Measurements from ENCODE around the gene DDX4. TPM values are rescaled to one million over a fixed set of nuclear protein-coding genes. Genes with fewer than 3 reads are reported as not detected.

Gene DDX4
- total RNA-seq, 1 donor, result under 0.01 TPM

DNA sequence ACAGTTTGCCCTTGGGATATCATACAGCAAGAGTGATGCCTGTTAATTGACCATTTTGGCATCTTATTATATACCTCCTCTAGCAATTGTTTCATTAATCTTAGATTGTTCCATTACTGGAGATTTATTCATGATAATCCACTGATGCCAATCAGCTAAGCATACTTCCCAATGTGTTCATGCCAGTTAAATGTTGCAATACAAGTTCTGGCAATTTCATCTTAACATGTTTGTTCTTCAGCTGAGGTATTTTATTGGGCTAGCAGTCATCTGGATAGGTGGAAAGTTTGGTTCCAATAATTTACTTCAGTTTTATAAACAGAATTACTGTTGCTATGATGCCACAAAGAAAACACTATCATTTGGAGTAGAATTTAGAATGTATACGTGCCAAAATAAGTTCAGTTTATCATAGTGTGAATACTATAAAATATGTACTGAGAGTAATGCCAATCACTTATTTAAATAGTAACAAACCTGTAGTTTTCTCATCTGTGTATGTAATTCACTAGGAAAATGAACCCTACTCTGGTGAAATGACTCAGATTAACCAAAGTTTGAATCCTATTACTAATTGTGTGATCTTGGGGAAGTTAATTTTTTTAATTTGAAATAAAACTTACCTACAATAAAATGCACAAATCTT lies 85.4 kb downstream of the DDX4 start:
- Histone ChIP-seq H3K4me3 (ENCODE audit: insufficient read depth, low read length) (no peak overlapping the region), H3K4me2 (ENCODE audit: insufficient read depth, low read length) (no peak overlapping the region), H3K27ac (ENCODE audit: low read depth, low read length) (no peak overlapping the region), H3K27me3 (ENCODE audit: insufficient read depth, low read length) (peaks cover 46% of the 10 kb centered on the region), H3K4me1 (ENCODE audit: insufficient read depth, low read length) (peaks cover 2% of the 10 kb centered on the region), H4K20me1 (ENCODE audit: insufficient read depth, low read length) (no peaks in the 10 kb centered on the region), H2AFZ (ENCODE audit: low read length) (no peak overlapping the region), H3K9me3 (ENCODE audit: low read depth, low read length) (no peaks in the 10 kb centered on the region), H3K36me3 (ENCODE audit: insufficient read depth, low read length) (no peaks in the 10 kb centered on the region), H3K79me2 (ENCODE audit: insufficient read depth, low read length) (no peaks in the 10 kb centered on the region)
- TF ChIP-seq, protein P1, sequence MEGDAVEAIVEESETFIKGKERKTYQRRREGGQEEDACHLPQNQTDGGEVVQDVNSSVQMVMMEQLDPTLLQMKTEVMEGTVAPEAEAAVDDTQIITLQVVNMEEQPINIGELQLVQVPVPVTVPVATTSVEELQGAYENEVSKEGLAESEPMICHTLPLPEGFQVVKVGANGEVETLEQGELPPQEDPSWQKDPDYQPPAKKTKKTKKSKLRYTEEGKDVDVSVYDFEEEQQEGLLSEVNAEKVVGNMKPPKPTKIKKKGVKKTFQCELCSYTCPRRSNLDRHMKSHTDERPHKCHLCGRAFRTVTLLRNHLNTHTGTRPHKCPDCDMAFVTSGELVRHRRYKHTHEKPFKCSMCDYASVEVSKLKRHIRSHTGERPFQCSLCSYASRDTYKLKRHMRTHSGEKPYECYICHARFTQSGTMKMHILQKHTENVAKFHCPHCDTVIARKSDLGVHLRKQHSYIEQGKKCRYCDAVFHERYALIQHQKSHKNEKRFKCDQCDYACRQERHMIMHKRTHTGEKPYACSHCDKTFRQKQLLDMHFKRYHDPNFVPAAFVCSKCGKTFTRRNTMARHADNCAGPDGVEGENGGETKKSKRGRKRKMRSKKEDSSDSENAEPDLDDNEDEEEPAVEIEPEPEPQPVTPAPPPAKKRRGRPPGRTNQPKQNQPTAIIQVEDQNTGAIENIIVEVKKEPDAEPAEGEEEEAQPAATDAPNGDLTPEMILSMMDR (IDR thresholded peaks at IDR 0.05; ENCODE audit: extremely low read depth, low read depth, low read length), result no peak
- DNase-seq (ENCODE audit: insufficient read length, low spot score, missing footprints), result no peak

DNA sequence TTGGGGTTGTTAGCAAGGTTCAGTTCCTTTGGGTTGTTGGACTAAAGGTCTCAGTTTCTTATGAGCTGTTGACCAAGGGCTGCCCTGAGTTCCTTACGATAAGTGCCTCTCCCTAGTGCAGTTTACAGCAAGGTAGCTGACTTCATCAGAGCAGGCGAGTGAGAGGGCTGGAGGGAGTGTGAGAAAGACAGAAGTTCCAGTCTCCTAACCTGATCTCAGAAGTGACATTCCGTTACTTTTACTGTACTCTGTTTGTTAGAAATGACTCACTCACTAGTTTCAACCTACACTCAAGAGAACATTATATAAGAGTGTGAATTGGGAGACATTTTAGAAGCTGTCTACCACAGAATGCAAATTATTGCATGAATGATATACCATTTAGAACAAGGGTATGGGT lies 92.1 kb downstream of the DDX4 start:
- Histone ChIP-seq H3K36me3 (ENCODE audit: insufficient read depth, low read length) (no peaks in the 10 kb centered on the region), H2AFZ (ENCODE audit: low read length) (no peak overlapping the region), H4K20me1 (ENCODE audit: insufficient read depth, low read length) (no peaks in the 10 kb centered on the region), H3K4me3 (ENCODE audit: insufficient read depth, low read length) (no peak overlapping the region), H3K4me1 (ENCODE audit: insufficient read depth, low read length) (no peaks in the 10 kb centered on the region), H3K9me3 (ENCODE audit: low read depth, low read length) (no peaks in the 10 kb centered on the region), H3K27me3 (ENCODE audit: insufficient read depth, low read length) (peaks cover 9% of the 10 kb centered on the region), H3K4me2 (ENCODE audit: insufficient read depth, low read length) (no peak overlapping the region), H3K27ac (ENCODE audit: low read depth, low read length) (no peak overlapping the region), H3K79me2 (ENCODE audit: insufficient read depth, low read length) (no peaks in the 10 kb centered on the region)
- TF ChIP-seq, protein P1 (IDR thresholded peaks at IDR 0.05; ENCODE audit: extremely low read depth, low read depth, low read length), result no peak
- DNase-seq (ENCODE audit: insufficient read length, low spot score, missing footprints), result no peak

DNA sequence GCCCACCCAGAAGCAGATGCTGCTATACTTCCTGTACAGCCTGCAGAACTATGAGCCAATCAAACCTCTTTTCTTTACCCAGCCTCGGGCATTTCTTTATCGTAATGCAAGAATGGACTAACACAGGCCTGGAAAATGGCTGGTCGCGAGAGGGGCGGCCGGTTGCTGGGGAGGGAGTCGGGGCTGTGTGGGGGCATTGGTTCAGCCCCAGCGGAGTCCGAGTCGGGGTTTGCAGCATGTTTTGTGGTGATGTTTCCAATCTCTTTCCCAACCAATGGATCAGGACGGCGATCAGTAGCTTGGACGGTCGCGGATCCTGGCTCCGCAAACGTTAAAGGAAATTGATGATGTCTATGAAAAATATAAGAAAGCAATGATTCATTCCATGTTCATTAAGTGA lies 94.6 kb downstream of the DDX4 start:
- peaks cover 5% of the 10 kb centered on the region for H3K27me3 ChIP-seq (ENCODE audit: insufficient read depth, low read length)
- no peaks in the 10 kb centered on the region for H4K20me1 ChIP-seq (ENCODE audit: insufficient read depth, low read length)
- DNase-seq (ENCODE audit: insufficient read length, low spot score, missing footprints), result no peak
- TF ChIP-seq, protein P1 (IDR thresholded peaks at IDR 0.05; ENCODE audit: extremely low read depth, low read depth, low read length), result no peak
- H3K27ac ChIP-seq (ENCODE audit: low read depth, low read length), result no peak overlapping the region
- no peak overlapping the region for H3K4me3 ChIP-seq (ENCODE audit: insufficient read depth, low read length)
- no peaks in the 10 kb centered on the region for H3K79me2 ChIP-seq (ENCODE audit: insufficient read depth, low read length)
- H3K9me3 ChIP-seq (ENCODE audit: low read depth, low read length), result no peaks in the 10 kb centered on the region
- H3K4me1 ChIP-seq (ENCODE audit: insufficient read depth, low read length), result no peaks in the 10 kb centered on the region
- H3K36me3 ChIP-seq (ENCODE audit: insufficient read depth, low read length), result no peaks in the 10 kb centered on the region
- H2AFZ ChIP-seq (ENCODE audit: low read length), result no peak overlapping the region
- no peak overlapping the region for H3K4me2 ChIP-seq (ENCODE audit: insufficient read depth, low read length)

DNA sequence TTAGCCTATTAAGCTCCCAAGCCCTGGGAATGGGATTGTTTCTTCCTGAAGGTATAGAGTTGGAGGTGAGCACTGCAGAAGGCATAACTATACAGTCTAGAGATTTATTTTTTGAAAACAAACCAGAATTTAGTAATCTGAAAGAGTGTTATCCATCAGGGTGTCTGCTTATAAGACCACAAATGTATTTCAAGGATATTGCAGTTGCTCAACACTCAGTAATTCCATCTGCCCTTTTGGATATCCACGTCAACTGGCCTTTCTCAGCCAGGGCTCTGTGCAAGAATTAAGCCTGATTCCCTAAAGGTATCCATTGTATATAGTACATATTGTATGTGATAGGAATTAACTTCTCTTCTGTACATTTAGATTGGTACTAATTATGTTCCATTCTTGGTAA lies 98.3 kb downstream of the DDX4 start:
- no peaks in the 10 kb centered on the region for H3K27me3 ChIP-seq (ENCODE audit: insufficient read depth, low read length)
- H2AFZ ChIP-seq (ENCODE audit: low read length), result no peak overlapping the region
- TF ChIP-seq, protein P1 (IDR thresholded peaks at IDR 0.05; ENCODE audit: extremely low read depth, low read depth, low read length), result no peak
- H3K4me1 ChIP-seq (ENCODE audit: insufficient read depth, low read length), result no peaks in the 10 kb centered on the region
- no peak overlapping the region for H3K27ac ChIP-seq (ENCODE audit: low read depth, low read length)
- no peaks in the 10 kb centered on the region for H4K20me1 ChIP-seq (ENCODE audit: insufficient read depth, low read length)
- no peak overlapping the region for H3K4me3 ChIP-seq (ENCODE audit: insufficient read depth, low read length)
- DNase-seq (ENCODE audit: insufficient read length, low spot score, missing footprints), result no peak
- H3K9me3 ChIP-seq (ENCODE audit: low read depth, low read length), result no peaks in the 10 kb centered on the region
- no peaks in the 10 kb centered on the region for H3K36me3 ChIP-seq (ENCODE audit: insufficient read depth, low read length)
- no peaks in the 10 kb centered on the region for H3K79me2 ChIP-seq (ENCODE audit: insufficient read depth, low read length)
- H3K4me2 ChIP-seq (ENCODE audit: insufficient read depth, low read length), result no peak overlapping the region

All from osteoblast (primary cell).